AG09309 (cell line): ENCODE results near the gene KLRB1.

Experiments used
- DNase-seq: peaks from one replicate; pipeline ENCODE4 v3.0.0-alpha.2; 2010; ENCODE audit warnings: low read depth
- H3K4me3 ChIP-seq: 2 replicates; pipeline ENCODE4 v1.5.1; 2011; ENCODE audit warnings: mild to moderate bottlenecking, low read depth, low read length, moderate library complexity; ENCODE audit not compliant: control insufficient read depth
- TF ChIP-seq, protein P1 (sequence below): IDR thresholded peaks from 2 replicates; pipeline ENCODE4 v1.5.1; 2011; ENCODE audit warnings: mild to moderate bottlenecking, low read depth, low read length, inconsistent platforms; ENCODE audit not compliant: insufficient read depth, control insufficient read depth; ENCODE audit errors: missing control alignments

The KLRB1 gene

DNA sequence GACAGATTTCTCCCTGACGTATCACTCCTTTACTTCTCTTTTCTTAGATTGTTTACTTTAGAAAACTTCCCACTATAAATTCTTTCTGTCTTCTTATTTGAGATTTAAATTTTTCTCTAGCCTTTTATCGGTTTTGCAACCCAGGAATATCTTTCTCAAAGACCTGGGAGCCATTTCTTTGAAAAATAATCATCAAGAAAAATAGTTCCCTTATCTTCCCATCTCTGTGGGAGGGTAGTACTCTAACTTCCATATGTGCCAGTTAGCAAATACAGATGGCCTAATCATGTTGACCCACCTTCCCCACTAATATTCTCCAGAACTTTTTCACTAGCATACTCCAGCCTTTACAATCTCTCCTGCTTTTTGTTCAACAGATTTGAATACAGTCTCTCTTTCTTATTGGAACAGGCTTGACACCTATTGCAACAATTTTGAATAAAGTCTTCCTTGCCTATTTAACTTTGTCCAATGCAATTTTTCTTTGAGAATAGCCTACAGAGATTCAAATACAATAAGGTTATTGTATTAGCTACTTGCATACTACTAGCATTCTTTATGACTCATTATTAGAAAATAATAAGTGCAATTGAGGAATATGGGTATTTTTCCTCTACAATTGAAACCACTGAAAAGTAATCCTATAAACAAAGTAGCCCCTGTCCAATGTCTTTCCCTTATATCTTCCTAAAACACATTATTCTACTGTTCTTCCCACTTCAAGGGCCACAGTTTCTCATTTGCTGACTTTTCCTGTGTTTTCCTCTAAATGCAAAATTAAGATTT lies 27.4 kb upstream of the KLRB1 start:
- no peak overlapping the region for H3K4me3 ChIP-seq
- no peak for DNase-seq
- TF ChIP-seq, protein P1, sequence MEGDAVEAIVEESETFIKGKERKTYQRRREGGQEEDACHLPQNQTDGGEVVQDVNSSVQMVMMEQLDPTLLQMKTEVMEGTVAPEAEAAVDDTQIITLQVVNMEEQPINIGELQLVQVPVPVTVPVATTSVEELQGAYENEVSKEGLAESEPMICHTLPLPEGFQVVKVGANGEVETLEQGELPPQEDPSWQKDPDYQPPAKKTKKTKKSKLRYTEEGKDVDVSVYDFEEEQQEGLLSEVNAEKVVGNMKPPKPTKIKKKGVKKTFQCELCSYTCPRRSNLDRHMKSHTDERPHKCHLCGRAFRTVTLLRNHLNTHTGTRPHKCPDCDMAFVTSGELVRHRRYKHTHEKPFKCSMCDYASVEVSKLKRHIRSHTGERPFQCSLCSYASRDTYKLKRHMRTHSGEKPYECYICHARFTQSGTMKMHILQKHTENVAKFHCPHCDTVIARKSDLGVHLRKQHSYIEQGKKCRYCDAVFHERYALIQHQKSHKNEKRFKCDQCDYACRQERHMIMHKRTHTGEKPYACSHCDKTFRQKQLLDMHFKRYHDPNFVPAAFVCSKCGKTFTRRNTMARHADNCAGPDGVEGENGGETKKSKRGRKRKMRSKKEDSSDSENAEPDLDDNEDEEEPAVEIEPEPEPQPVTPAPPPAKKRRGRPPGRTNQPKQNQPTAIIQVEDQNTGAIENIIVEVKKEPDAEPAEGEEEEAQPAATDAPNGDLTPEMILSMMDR, result no peak

DNA sequence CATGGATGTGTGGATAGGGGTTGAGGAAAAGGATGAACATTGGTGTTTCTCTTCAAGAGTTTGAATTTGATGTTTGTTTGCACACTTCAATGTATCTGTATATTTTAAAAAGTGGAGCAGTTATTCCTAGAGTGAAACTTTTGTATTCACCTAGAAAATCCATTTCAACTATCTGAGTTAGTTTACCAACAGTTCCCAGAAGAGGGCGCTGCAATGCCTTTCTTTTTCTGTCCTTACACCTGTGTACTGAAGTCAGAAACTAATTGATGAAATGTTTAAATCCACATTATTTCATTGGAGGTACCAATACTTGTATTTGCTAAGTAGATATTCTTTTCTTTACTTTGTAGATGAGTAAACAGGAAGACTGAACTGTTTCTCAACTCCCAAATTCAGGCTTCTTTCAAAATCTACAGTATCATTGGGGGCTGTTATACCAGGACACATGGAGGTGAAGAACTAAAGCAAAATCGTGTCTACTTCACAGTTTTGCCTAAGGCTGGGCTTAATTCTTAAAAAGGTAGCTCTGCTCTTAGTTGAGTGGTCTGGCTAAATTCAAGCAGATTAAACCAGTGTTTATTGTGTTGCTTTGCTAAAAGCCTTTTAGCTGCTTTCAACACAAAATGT lies 26.6 kb upstream of the KLRB1 start:
- peak; percentile 16 for DNase-seq
- H3K4me3 ChIP-seq, result no peak overlapping the region
- TF ChIP-seq, protein P1, result peak; percentile 70

DNA sequence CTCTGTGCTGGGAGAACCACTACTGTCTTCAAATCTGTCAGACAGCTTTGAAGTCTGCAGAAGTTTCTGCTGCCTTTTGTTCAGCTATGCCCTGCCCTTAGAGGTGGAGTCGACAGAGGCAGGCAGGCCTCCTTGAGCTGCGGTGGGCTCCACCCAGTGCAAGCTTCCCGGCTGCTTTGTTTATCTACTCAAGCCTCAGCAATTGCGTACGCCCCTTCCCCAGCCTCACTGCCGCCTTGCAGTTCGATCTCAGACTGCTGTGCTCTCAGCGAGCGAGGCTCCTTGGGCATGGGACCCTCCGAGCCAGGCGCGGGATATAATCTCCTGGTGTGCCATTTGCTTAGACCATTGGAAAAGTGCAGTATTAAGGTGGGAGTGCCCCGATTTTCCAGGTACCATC lies 25.1 kb upstream of the KLRB1 start:
- no peak for DNase-seq
- TF ChIP-seq, protein P1, result no peak

DNA sequence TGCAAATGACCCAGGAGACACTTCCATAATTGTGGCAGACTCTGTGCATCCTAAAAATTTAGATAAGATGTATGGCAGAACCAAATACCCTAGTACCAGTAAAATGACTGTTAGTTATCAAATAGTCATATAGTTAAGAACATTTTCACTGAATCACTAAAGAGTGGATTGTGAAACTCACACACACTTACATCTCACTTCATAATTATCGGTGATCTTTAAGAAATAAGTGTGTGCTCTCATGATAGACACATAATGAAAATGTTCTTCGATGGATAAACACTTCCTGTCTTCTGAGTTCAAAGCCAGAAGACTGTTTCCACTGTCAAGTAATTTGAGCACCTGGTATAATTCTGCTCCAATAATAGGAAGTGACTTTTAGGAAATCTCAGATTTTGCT lies 19.1 kb upstream of the KLRB1 start:
- no peak overlapping the region for H3K4me3 ChIP-seq
- DNase-seq, result no peak
- TF ChIP-seq, protein P1, result no peak

More for the DNA sequence above, 25.1 kb upstream of the KLRB1 start:
- no peak overlapping the region for H3K4me3 ChIP-seq

DNA sequence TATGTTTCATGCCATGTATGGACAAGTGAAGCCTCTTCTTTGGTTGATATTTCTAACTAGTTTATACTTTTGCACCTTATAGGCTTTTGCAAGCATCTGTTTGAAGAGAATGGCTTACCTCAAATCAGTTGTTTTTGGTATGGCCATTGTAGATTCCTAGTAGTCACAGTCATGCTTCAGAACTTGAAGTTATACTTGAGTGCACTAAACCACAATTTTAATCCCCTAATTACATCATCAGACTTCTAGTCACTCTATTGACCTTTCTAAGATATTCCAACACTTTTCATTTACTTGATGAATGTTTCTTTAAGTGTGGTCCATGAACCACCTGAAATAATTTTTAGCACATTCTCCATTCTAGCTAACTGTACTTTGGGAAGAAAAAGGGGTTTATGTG lies 18.6 kb upstream of the KLRB1 start:
- no peak overlapping the region for H3K4me3 ChIP-seq
- DNase-seq, result no peak
- TF ChIP-seq, protein P1, result no peak

DNA sequence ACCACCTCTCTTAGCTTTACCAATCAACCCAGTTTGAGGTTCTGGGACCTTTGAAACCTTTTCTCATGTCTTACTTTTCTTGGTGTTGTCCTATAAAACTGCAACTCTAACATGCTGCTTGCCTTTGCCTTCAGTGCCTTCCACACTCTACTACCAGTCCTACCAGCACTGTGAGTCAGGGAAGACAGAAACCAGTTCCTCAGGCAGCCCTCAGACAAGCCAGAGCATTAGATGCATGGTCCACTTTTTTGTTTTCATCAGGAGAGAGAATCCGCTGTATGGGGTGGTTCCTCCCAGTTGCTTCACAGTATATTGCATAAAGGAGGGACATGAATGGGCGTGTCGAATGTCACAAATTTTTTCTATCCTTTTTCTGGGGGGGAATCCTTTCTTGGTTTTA lies 17.3 kb upstream of the KLRB1 start:
- no peak overlapping the region for H3K4me3 ChIP-seq
- DNase-seq, result no peak
- TF ChIP-seq, protein P1, result no peak
